GM12878 (cell line): ENCODE measurements around the gene FBXO5. TPM values are rescaled to one million over a fixed set of nuclear protein-coding genes. Genes with fewer than 3 reads are reported as not detected.

Experiments used
- BCLAF1 ChIP-seq: fragments of 450-650 bp; IDR thresholded peaks from 2 replicates; pipeline ENCODE4 v1.6.1; 2017; ENCODE audit warnings: antibody characterized with exemption, mild to moderate bottlenecking, moderate library complexity
- BHLHE40 ChIP-seq, 2 experiments: fragments of 450-650 bp in 1 of 2; IDR thresholded peaks; 2 replicates each; pipeline ENCODE4 v1.6.1; 2011 to 2017; ENCODE audit warnings: low read depth in 2 of 2, borderline replicate concordance in 1 of 2, improper control_type of control experiment in 1 of 2, low read length in 1 of 2, mild to moderate bottlenecking in 1 of 2
- CHD1 ChIP-seq: IDR thresholded peaks from 2 replicates; pipeline ENCODE4 v1.6.1; 2012; ENCODE audit warnings: low read depth, low read length, improper control_type of control experiment
- CHD2 ChIP-seq: IDR thresholded peaks from 2 replicates; pipeline ENCODE4 v1.6.1; 2011; ENCODE audit warnings: low read depth, low read length, improper control_type of control experiment, borderline replicate concordance
- DPF2 ChIP-seq: fragments of 450-650 bp; IDR thresholded peaks from 2 replicates; pipeline ENCODE4 v1.6.1; 2017; ENCODE audit warnings: mild to moderate bottlenecking
- JUND ChIP-seq: IDR thresholded peaks from 2 replicates; pipeline ENCODE4 v1.6.1; 2012; ENCODE audit warnings: low read depth, mild to moderate bottlenecking, low read length, improper control_type of control experiment, moderate library complexity
- KLF5 ChIP-seq: fragments of 450-650 bp; IDR thresholded peaks from 2 replicates; pipeline ENCODE4 v1.6.1; 2014; ENCODE audit warnings: mild to moderate bottlenecking; ENCODE audit not compliant: partially characterized antibody
- MTA3 ChIP-seq: IDR thresholded peaks from 2 replicates; pipeline ENCODE4 v1.6.1; 2012; ENCODE audit warnings: low read length, inconsistent platforms, borderline replicate concordance
- MXI1 ChIP-seq: fragments of 150-350 bp; IDR thresholded peaks from 2 replicates; pipeline ENCODE4 v1.6.1; 2011; ENCODE audit warnings: low read depth, mild to moderate bottlenecking, inconsistent platforms, low read length, improper control_type of control experiment
- NR2C2 ChIP-seq: IDR thresholded peaks from 2 replicates; pipeline ENCODE4 v1.6.1; 2011; ENCODE audit warnings: borderline replicate concordance, low read depth; ENCODE audit not compliant: control insufficient read depth, insufficient read length
- RELB ChIP-seq: fragments of 450-650 bp; IDR thresholded peaks from 2 replicates; pipeline ENCODE4 v1.6.1; 2017; ENCODE audit warnings: low read depth, mild to moderate bottlenecking, moderate library complexity
- SKIL ChIP-seq: fragments of 450-650 bp; IDR thresholded peaks from 2 replicates; pipeline ENCODE4 v1.6.1; 2017; ENCODE audit warnings: mild to moderate bottlenecking, low read depth, inconsistent platforms; ENCODE audit not compliant: poor library complexity, severe bottlenecking
- ZBTB11 ChIP-seq: fragments of 450-650 bp; formaldehyde crosslinking; IDR thresholded peaks from 2 replicates; pipeline ENCODE4 v1.5.0; 2022; ENCODE audit warnings: mild to moderate bottlenecking, missing genetic modification characterization
- polyA plus RNA-seq, 11 experiments: library from polyadenylated mRNA; depleted of rRNA in 4 of 11; unstranded in 6 of 11; stranded (reverse) in 5 of 11; fragments of >200 nt; fragmentation: Nextera tagmentation in 4 of 11; fragmentation: Illumina TruSeq in 1 of 11; extraction: Ambion mirVana in 4 of 11; extraction: Trizol in 1 of 11; gene quantifications; 1 replicate in 1 of 11; 2 replicates in 10 of 11; pipeline versions ENCODE4 v1.2.1 to v1.2.3, GENCODE V29; 2011 to 2016; ENCODE audit warnings: inconsistent platforms in 2 of 11, missing spikeins in 2 of 11, low read depth in 1 of 11
- total RNA-seq, 4 experiments: library from RNA; depleted of rRNA in 3 of 4; stranded (reverse); fragments of >200 nt in 3 of 4; fragmentation: Illumina TruSeq in 1 of 4; extraction: Trizol in 1 of 4; gene quantifications; 2 replicates each; pipeline versions ENCODE4 v1.2.1 to v1.2.3, GENCODE V29; 2013 to 2021

FBXO5 gene
- total and polyA plus RNA-seq, 10 of the 15 experiments (the other 5 are each of a cell fraction or from before 2014, with no cell fraction given) = 13.6 to 62.2 (median 37.7) TPM

GRCh38 chr6:152975204-152975915 is 7.5 kb downstream of the FBXO5 start (continued):
- peak; percentile 86 for TF ChIP-seq BCLAF1
- no peak for TF ChIP-seq ZBTB11
- TF ChIP-seq MTA3 = no peak
- 0 out of 2 replicates have a peak, but pooled peaks have one; percentile 36 for TF ChIP-seq MXI1
- no peak for TF ChIP-seq CHD2
- peak; percentile 40 to 73; a peak in 2 of 4 replicates for TF ChIP-seq BHLHE40 (IDR thresholded peaks at IDR 0.05; ENCODE audit: borderline replicate concordance in 1 of 2, low read depth in 2 of 2, low read length in 1 of 2)
- no peak for TF ChIP-seq DPF2
- peak; percentile 61; the same call in 1 of the 2 replicates for TF ChIP-seq JUND
- TF ChIP-seq RELB = 0 out of 2 replicates have a peak, but pooled peaks have one; percentile 33
- TF ChIP-seq SKIL = peak; percentile 61
- TF ChIP-seq NR2C2 = no peak
- TF ChIP-seq CHD1 = peak; percentile 90; the same call in 1 of the 2 replicates
- peak; percentile 89 for TF ChIP-seq KLF5
